SKM-1 (cell line): ENCODE results near the gene ACSF2.
"Not testable (repeated sequence)": the region's sequence is repeated elsewhere in the genome, so short reads cannot be mapped to it uniquely, and the experiment has no call there.

Experiments
- DNase-seq: peaks from one replicate; lab custom pipeline; 2025; ENCODE audit not compliant: unreplicated experiment; lab: John Stamatoyannopoulos, UW

Gene ACSF2

DNA sequence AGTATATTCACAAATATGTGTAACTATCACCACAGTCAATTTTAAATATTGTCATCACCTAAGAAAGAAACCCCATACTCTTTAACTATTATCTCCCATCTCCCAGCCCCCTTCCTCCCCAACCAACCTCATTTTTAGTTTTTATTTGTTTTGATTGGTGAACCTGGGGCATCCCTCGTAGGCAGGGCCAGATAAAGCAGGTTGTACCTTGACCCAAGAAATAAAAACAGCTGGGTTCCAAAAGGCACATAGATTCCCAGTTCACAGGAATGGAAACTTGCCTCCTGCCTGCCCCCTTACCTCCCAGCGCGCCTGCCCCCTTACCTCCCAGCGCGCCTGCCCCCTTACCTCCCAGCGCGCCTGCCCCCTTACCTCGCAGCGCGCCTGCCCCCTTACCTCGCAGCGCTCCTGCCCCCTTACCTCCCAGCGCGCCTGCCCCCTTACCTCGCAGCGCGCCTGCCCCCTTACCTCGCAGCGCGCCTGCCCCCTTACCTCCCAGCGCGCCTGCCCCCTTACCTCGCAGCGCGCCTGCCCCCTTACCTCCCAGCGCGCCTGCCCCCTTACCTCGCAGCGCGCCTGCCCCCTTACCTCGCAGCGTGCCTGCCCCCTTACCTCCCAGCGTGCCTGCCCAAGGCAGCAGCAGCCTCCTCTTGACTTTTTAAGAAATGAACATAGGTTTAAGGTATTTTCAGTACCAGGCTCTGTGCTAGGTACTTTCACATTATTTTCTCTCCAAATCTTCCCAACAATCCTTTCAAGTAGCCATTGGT is 49.9 kb downstream of the ACSF2 start:
- DNase-seq, result not testable (repeated sequence)

DNA sequence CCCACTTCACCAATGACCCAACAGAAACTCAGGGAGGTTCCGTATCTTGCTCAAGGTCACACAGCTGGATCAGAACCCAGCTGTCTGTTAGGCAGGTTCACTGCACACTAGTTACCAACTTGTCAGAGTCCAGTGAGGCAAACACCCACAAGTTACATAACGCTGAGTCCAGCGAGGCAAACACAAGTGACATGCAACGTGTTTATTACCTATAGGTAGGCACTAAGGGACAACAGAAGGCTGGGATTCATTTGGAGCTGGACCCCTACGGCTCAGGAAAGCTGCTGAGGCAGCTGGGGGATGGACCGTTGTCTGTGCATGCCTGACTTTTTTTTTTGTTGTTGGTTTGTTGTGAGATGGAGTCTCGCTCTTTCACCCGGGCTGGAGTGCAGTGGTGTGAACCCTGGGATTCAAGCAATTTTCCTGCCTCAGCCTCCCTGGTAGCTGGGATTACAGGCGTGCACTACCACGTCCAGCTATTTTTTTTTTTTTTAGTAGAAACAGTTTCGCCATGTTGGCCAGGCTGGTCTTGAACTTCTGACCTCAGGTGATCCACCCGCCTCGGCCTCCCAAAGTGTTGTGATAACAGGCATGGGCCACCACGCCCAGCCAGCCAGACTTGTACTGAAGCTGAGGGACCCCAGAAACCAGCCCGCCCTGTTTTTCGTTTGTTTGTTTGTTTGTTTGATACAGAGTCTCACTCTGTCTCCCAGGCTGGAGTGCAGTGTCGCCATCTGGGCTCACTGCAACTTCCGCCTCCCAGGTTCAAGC is 50.7 kb downstream of the ACSF2 start:
- DNase-seq, result no peak

DNA sequence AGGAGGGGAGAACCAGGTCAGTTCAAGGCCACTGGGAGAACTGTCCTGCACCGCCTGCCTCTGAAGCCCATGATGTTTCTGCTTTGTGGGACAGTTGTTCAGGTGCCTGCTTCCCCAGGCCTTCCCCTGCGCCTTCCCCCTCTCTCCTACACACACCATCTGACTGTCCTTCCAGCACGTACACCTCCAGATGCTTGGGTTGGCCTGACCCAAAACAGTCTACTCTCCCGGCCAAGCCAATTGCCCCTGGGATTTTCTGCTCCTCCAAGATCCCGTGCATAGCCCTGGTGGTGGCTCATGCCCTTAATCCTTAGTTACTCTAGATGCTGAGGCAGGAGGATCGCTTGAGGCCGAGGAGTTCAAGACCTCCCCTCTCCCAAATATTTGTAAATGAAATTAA is 52.0 kb downstream of the ACSF2 start:
- DNase-seq, result no peak

DNA sequence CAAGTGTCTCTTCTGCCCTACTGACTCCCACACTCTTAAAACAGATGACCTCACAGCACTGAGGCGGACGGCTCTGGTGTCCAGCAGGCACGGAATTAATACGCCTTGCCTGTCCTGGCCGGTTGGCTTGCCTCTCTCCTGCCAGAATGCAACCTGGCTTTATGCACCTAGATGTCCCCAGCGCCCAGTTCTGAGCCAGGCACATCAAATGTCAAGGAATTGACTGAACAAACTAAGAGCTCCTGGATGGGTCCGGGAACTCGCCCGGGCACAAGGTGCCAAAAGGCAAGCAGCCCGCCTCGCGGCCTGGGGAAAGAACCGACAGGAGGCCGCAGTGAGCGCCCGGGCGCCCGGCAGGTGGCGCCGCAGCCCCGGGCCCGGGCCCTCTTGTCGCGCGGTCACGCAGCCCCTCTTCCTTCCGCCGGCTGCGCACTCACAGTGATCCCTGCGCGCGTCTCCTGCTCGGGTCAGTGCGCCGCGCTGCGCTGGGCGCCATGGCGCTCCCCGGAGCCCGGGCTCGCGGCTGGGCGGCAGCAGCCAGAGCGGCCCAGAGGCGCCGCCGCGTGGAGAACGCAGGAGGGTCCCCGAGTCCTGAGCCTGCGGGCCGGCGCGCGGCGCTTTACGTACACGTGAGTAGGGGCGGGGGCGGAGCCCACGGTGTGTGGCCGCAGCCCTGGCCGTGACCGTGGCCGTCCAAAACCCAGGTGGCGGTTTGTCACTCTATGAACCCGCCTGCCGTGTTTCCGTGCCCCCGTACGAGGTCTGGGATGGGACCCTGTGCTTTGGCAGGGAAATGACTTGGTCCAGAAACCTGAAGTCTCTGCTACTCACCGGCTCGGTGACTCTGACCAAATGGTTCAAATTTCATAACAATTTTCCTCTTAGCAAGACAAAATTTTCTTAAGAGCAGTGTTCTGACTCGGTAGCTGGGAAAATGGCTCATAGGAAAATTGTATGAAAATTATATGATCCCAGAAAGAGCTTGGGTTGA is 52.7 kb downstream of the ACSF2 start, which contains the start of gene RSAD1:
Gene RSAD1 (plus strand): TSS at position 470 of the 991 bp plus-strand sequence. CDS start 25 bp downstream, at position 495.
- peak; percentile 78 for DNase-seq

DNA sequence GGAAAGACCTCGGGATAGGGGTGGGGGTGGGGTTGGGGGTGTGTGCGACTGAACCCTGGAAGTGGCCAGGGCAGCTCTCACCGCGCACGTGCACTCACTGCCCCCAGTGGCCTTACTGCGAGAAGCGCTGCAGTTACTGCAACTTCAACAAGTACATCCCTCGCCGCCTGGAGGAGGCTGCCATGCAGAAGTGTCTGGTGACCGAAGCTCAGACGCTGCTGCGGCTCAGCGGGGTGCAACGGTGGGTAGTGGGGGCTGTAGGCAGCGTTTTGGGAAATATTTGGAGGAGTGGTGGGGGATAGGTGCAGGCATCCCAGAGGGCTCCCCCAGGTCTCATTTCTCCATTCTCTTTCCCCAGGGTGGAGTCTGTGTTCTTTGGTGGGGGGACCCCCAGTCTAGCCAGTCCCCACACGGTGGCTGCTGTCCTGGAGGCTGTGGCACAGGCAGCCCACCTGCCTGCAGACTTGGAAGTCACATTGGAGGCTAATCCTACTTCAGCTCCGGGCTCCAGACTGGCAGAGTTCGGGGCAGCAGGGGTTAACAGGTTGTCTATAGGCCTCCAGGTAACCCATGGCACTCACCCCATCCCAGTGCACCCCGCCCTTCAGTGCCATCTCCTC is 53.6 kb downstream of the ACSF2 start:
- peak; percentile 84 for DNase-seq

DNA sequence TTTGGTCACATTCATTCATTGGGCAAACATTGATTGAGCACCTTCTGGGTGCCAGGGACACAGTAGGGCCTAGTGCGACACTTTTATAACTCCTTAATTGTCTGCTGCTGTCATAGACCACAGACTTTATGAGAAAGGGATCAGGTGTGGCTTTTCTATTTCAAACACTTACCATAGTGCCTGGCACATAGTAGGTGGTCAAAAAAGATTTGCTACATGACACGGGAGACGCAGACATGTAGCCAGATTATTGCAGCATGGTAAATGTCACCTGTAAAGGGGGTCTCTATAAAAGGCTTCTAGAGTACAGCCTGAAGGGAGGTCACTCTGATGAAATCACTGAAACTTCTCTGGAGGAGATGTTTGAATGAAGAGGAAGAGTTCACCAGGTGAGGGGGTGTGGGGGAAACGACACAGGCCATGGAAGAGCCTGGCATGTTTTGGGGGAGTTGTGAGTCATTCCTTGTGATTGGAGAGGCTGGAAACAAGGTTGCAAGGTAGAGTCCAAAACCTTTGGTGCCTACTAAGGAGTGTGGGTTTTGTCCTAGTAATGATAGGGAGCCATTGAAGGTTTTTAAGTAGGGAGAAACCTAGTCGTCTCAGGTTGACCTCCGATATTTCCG is 54.2 kb downstream of the ACSF2 start:
- no peak for DNase-seq

DNA sequence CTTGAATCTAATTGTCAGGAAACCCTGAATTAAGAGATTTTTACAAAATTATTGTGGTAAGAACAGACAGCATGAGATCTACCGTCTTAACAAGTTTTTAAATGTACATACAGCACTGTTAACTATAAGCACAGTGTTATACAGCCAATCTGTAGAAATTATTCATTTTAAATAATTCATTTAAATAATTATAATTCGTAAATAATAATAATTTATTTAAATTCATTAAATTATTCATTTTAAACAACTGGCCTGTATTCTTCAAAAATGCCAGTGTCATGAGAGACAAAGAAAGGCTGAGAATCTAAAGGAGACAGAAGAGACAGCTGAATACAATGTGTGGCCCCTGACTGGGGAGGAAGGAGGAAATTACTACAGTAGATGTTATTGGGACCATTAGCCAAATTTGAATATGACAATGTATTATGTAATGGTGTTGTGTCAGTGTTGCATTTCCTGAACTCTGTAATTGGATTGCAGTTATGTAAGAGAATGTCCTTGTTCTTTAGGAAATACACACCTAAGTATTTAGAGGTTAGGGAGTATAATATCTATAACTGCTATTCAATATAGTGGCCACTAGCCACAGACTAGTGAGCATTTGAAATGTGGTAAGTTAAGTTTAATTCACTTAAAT is 55.0 kb downstream of the ACSF2 start:
- DNase-seq, result no peak

DNA sequence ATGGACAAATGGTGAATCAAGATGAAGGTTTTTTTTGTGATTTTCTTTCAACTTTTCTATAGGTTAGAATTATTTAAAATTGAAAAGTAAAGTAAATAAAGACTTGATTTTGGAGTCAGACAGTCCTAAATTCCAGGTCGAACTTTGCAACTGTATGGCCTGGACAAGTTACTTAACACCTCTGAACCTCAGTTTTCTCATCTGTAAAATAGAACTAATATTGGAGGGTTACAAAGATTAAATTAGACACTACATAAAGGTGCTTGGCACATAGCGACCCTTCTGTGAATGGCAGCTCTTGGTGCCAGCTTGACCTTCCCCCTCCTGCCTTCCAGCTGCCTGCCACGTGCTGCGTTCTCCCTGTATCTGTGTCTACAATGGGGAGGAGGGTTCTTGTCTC is 55.6 kb downstream of the ACSF2 start:
- DNase-seq, result no peak

DNA sequence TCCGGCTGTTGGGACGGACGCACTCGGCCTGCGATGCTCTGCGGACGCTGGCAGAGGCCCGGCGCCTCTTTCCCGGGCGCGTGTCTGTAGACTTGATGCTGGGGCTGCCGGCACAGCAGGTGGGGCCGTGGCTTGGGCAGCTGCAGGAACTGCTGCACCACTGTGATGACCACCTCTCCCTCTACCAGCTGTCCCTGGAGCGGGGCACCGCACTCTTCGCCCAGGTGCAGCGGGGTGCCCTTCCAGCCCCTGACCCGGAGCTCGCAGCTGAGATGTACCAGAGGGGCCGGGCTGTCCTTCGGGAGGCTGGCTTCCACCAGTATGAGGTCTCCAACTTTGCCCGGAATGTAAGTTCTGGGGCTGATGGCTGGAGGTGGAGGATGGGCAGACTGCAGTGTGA is 56.1 kb downstream of the ACSF2 start:
- no peak for DNase-seq

DNA sequence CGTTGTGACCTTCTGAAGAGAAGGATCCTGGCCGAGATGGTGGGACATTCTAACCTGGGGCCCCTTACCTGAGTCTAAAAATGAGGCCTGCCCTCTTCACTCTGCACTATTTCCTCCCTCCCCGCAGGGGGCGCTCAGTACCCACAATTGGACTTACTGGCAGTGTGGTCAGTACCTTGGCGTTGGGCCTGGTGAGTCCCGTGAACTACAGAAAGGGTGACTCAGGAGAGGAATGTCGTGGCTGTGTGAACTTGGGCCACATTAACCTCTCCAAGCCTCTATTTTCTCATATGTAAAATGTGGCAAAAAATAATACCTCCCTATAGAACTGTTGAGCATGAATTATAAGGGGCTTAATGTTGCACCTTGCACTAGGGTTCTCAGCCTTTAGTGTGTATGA is 56.5 kb downstream of the ACSF2 start:
- DNase-seq, result peak; percentile 47

DNA sequence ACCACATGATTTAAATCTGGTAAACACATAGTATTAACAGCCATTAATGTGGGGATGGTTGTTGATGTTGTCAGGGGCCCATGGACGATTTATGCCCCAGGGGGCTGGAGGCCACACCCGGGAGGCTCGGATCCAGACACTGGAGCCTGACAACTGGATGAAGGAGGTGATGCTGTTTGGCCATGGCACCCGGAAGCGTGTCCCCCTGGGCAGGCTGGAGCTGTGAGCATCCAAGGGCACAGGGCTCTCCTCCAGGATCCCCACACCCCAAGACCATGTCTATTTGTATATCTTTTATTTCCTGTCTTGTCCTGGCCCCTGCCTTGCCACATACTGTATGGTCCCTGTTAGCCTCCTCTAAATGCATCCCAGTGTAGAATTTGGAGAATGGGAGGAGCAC is 57.2 kb downstream of the ACSF2 start:
- no peak for DNase-seq

DNA sequence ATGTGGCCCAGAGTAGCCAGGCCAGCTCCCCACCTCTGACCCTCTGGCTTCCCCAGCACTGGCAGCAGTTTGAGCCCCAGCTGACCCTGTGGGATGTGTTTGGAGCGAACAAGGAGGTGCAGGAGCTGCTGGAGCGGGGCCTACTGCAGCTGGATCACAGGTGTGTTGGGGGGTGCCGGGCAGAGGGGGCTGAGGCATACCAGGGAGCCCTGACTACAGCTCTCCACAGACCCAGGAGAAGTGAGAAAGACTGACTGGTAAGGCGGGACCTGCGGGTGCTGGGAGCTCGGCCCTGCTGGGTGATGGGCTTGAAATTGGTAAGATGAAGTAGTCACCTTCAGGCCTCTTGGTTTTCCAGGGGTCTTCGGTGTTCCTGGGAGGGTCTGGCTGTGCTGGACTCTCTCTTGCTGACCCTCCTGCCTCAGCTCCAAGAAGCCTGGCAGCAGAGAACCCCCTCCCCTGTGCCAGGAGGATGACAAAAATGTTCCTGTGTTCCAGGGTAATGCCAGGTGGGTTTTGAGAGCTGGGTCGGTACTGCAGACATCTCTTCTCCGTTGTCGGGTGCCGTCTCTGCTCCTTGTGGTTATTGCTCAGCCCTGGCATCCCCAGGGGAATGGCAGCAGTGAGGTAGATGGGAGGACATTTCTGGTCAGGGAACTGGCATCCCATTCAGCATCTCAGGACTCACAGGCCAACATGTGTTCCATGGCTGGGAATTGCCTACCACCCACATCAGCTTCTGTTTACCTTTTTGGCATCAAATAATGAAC is 58.6 kb downstream of the ACSF2 start:
- no peak for DNase-seq

DNA sequence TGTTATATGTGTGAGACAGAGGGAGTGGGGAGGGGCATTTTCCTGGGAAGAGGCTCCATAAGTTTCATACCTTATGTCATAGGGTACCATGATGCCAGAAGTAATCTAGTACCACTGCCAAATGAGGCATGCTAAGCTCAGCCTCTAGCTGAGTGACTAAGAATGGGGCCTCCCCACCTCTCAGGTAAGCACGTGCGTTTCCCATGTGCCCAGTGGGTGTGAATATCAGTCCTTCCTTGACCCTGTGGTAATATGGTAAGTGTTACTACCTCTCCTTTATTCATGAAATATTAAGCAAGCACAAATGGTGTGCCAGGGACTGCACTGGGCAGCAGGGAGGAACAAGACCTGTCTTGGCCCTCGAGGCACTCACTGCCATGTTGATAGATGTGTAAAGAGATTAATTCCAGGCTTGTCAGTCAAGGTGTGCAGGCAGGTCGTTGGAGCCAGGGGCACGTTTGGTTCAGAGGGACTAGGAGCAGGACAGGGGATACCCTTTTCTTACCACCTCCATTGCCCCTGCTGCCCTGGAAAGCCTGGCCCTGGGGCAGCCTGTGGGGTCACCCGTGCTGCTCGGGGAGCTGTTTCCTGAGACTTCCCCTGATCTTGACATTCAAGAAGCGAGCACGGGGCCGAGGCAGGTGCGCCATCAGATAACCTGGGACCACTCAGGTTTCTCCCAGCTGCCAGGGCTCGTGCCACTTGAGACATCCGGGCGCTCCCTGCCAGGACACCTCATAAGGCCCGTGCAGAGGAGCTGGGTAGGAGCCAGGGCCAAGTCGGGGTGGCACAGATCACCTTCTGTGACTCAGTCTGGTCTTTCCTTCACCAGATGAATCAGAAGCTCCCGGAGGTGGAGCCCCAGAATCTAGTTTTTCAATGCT is 61.4 kb downstream of the ACSF2 start:
- DNase-seq, result no peak

DNA sequence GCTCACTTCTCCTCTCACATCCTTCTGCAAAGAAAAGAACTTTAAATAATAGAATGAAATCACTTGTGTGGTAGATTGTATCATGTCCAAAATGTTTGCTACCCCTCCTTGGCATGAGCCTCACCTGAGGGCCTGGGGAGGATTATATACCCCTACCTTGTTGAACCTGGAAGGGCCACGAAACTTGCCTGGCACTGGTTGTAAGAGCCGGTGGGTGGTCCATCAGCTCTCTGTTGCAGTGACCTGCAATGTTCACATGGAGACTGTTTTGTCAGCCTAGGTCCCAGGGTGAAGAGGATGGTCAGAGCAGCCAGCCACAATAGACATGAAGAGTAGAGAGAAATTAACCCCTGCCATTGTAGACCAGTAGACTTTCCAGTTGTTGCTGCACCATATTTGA is 62.9 kb downstream of the ACSF2 start:
- DNase-seq, result no peak

DNA sequence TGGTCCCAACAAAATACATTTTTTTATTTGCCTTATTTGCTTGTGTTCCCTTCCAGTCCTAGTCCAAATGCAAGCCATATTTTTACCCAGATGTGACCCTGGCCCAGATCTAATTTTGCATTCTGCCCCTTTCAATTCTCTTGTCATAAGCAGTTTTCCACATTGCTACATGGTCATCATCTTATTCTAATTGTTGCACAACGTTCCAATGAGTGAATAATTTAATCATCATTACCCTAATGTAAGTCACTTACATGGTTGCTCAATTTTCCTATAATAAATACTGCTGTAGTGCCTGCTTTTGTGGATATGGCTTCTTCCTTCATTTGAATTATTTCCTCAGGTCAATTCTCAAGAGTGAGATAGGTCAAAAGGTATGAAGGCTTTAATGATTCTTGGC is 65.5 kb downstream of the ACSF2 start:
- no peak for DNase-seq

DNA sequence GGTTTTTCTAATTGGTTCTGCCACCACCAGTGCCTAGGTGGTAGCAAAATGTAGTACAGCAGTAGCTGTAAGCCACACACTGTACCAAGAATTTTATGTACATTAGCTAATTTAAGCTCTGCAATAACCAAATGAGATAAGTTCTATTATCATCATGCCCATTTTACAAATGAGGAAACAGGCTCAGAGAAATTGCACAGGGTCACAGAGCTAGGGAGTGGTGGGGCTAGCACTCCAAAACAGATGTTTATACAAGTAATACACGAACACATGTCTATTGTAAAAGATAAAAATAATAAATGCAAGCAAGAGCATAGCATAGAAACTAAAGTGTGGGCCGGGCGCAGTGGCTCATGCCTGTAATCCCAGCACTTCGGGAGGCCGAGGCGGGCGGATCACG is 66.2 kb downstream of the ACSF2 start:
- DNase-seq, result no peak

DNA sequence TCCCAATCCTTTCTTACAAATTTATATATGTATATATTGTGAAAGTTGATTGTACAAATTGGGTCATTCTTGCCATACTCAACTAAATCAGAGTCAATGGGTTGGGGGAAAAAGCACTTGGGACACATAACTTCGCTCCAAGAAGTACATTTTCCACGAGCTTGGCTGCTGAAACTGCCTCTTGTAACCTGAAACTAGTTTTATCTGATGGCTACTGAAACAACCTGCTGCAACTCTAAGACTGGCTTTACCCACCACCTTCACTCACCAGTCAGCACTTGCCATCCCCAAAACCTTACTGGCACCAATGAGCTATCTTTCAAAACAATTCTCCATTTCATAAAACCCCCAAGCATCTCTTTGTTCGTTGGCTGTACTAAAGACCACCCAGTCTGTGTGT is 67.7 kb downstream of the ACSF2 start:
- DNase-seq, result no peak

DNA sequence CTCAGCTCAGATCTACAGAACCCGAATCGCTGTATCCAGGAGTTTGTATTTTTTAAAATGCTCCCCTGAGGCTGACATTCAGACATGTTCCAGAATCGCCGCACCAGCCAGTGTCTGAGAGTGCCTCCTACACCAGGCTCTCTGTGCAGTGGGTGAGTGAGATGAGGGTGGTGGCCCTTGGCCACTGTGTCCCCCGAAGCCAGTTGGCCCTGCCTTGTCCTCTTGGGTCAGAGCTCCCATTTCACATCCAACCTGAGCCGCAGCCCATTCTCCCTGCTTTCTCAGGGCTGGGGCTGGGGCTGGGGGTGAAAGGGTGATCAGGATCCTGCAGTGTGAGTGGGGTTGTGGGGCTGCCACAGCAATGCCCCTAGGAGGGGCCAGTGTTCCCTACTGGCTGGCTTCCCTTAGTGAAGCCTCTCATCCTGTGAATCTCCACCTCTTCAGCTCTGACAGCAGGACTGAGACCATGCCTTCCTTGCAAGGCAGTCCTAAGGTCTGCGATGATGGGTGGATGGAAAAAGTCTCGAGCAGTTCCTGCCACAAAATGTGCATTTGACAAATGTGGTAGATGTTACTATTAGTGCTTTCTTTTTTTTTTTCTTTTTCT is 69.3 kb downstream of the ACSF2 start:
- no peak for DNase-seq
